HG03025 (cell line): Measurements from ENCODE around the gene MARF1.
"Not testable (repeated sequence)": the region's sequence is repeated elsewhere in the genome, so short reads cannot be mapped to it uniquely, and the experiment has no call there.

Experiments
- ATAC-seq: cut with Tn5 transposase; IDR thresholded peaks from one replicate; pipeline ENCODE4 v1.9.1; 2021; ENCODE audit warnings: mild to moderate bottlenecking, moderate library complexity; ENCODE audit not compliant: unreplicated experiment, low FRiP score

Gene MARF1

DNA sequence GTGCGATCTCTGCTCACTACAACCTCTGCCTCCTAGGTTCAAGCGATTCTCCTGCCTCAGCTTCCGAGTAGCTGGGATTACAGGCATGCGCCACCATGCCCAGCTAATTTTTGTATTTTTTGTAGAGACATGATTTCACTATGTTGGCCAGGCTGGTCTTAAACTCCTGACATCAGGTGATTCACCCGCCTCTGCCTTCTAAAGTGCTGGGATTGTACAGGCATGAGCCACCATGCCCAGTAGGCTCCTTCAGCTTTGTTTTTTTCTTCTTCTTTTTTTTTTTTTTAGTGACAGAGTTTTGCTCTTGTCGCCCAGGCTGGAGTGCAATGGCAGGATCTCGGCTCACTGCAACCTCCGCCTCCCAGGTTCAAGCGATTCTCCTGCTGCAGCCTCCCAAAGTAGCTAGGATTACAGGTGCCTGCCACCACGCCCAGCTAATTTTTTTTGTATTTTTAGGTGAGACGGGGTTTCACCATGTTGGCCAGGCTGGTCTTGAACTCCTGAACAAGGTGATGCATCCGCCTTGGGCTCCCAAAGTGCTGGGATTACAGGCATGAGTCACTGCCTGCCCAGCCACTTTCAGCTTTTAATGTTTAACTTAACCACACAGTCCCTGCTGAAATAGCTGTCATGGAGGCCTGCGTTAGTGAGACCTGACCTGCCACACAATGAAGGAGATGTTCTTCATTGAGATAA, 95.7 kb downstream of the MARF1 start:
- not testable (repeated sequence) for ATAC-seq

DNA sequence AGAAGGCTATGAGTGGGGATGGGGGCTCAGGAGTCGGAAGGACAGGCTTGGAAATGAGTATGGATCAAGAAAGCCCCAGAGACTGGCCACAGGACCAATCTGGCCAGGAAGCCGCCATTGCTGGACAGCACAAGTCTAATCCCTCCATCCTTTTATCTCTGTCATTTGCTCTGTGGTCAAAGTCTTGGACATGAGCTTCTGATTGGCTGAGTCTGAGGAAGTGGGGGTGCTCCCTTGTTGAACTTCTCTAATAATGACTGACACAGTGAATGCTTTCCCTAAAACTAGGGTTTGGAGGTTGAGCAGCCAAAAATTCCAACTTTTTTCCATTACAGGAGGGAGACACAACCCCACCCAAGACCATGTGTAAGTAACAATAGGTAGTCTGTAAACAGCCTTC, 97.4 kb downstream of the MARF1 start:
- no peak for ATAC-seq

DNA sequence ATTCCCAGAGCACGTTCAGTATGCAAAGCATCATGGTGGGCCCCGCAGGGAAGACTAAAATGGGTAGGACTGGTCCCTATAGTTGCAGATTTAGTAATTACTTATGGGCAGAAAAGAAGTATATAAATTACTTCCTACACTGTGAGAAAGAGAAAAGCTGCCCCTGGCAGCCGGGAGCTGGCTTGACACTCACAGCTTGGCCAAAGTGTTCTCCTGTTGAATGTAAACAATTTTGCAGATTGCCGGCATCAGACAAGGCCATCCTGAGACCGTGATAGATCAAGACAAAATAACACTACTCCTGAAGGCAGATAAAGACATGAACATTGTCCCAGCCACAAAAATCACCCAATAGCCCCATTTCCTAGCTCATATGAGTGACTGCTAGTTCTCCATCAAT, 98.5 kb downstream of the MARF1 start:
- ATAC-seq: no peak
